ENCODE results near the gene KIAA1549.
A peak's percentile ranks its signal among the peaks of the same experiment; 100 is the strongest.

KIAA1549 gene

GRCh38 chr7:138879356-138879755 lies 101.8 kb downstream of the KIAA1549 start:
- DNase-seq, result no peak

GRCh38 chr7:138878856-138879255 lies 102.3 kb downstream of the KIAA1549 start:
- DNase-seq, result no peak

GRCh38 chr7:138878051-138878450 lies 103.1 kb downstream of the KIAA1549 start:
- no peak for DNase-seq

- DNase-seq, result no peak
Observed at GRCh38 chr7:138876326-138876725, 104.9 kb downstream of the KIAA1549 start.

- DNase-seq, result peak; percentile 61
Observed at GRCh38 chr7:138875794-138876193, 105.4 kb downstream of the KIAA1549 start.

GRCh38 chr7:138873220-138873892 lies 107.8 kb downstream of the KIAA1549 start:
- no peak for DNase-seq

GRCh38 chr7:138872576-138872975 lies 108.6 kb downstream of the KIAA1549 start:
- no peak for DNase-seq

- no peak for DNase-seq
Observed at GRCh38 chr7:138871814-138872090, 109.4 kb downstream of the KIAA1549 start.

- DNase-seq, result no peak
Observed at GRCh38 chr7:138871065-138871813, 110.0 kb downstream of the KIAA1549 start.

GRCh38 chr7:138869353-138869752 lies 111.8 kb downstream of the KIAA1549 start:
- DNase-seq, result no peak

GRCh38 chr7:138868711-138869110 lies 112.5 kb downstream of the KIAA1549 start:
- DNase-seq, result no peak

- DNase-seq, result no peak
Observed at GRCh38 chr7:138867744-138868143, 113.4 kb downstream of the KIAA1549 start.

GRCh38 chr7:138866353-138866752 lies 114.8 kb downstream of the KIAA1549 start:
- DNase-seq, result no peak

GRCh38 chr7:138865843-138866242 lies 115.3 kb downstream of the KIAA1549 start:
- peak; percentile 64 for DNase-seq

GRCh38 chr7:138864667-138865066 lies 116.5 kb downstream of the KIAA1549 start:
- DNase-seq, result peak; percentile 22

GRCh38 chr7:138863931-138864330 lies 117.3 kb downstream of the KIAA1549 start:
- no peak for DNase-seq

GRCh38 chr7:138861051-138861450 lies 120.1 kb downstream of the KIAA1549 start:
- no peak for DNase-seq

- no peak for DNase-seq
Observed at GRCh38 chr7:138857728-138858127, 123.5 kb downstream of the KIAA1549 start.

- DNase-seq, result no peak
Observed at GRCh38 chr7:138854115-138854645, 127.0 kb downstream of the KIAA1549 start.

GRCh38 chr7:138853448-138853847 lies 127.7 kb downstream of the KIAA1549 start:
- no peak for DNase-seq

GRCh38 chr7:138852469-138852868 lies 128.7 kb downstream of the KIAA1549 start:
- no peak for DNase-seq

GRCh38 chr7:138849701-138850100 lies 131.5 kb downstream of the KIAA1549 start:
- no peak for DNase-seq

- DNase-seq, result no peak
Observed at GRCh38 chr7:138848056-138848980, 132.9 kb downstream of the KIAA1549 start.

Measured in CD4-positive, alpha-beta T cell treated with Interleukin-6 for 4 hours (primary cell).